Measurements from ENCODE around the gene SCGB2B2.

SCGB2B2 gene

GRCh38 chr19:34678421-34678820 is 1.5 kb upstream of the SCGB2B2 start:
- TF ChIP-seq ZFX (IDR thresholded peaks at IDR 0.05) (no peak), CTCF (conservative IDR thresholded peaks at IDR 0.05) (no peak)
- H3K27ac ChIP-seq = peak overlapping the region; percentile 80; the same call in 1 of the 2 replicates

GRCh38 chr19:34678085-34678412 is 1.1 kb upstream of the SCGB2B2 start:
- H3K27ac ChIP-seq = peak overlapping the region; percentile 80
- no peak for TF ChIP-seq ZFX (IDR thresholded peaks at IDR 0.05)
- TF ChIP-seq CTCF (conservative IDR thresholded peaks at IDR 0.05) = no peak

GRCh38 chr19:34677386-34678084 is 576 bp upstream of the SCGB2B2 start, which contains the start of gene ZNF302:
Gene ZNF302, plus strand, starts transcription at chr19:34677678. Its CDS starts 1,127 bp downstream, at chr19:34678805.
- peak within 1 kb of the TSS; percentile 80 for H3K27ac ChIP-seq
- peak; percentile 98 for TF ChIP-seq ZFX (IDR thresholded peaks at IDR 0.05)
- TF ChIP-seq CTCF (conservative IDR thresholded peaks at IDR 0.05) = peak; percentile 1; the same call in 1 of the 2 replicates

GRCh38 chr19:34675919-34676318 is 1.0 kb downstream of the SCGB2B2 start:
- no peak overlapping the region for H3K27ac ChIP-seq
- TF ChIP-seq CTCF (conservative IDR thresholded peaks at IDR 0.05) = no peak
- no peak for TF ChIP-seq ZFX (IDR thresholded peaks at IDR 0.05)

GRCh38 chr19:34675250-34675649 is 1.7 kb downstream of the SCGB2B2 start:
- TF ChIP-seq CTCF (conservative IDR thresholded peaks at IDR 0.05) (no peak), ZFX (IDR thresholded peaks at IDR 0.05) (no peak)
- H3K27ac ChIP-seq = no peak overlapping the region

GRCh38 chr19:34673590-34673989 is 3.4 kb downstream of the SCGB2B2 start:
- TF ChIP-seq CTCF (conservative IDR thresholded peaks at IDR 0.05) (no peak), ZFX (IDR thresholded peaks at IDR 0.05) (no peak)
- H3K27ac ChIP-seq = no peak overlapping the region

GRCh38 chr19:34671972-34672371 is 5.0 kb downstream of the SCGB2B2 start:
- TF ChIP-seq CTCF (conservative IDR thresholded peaks at IDR 0.05) = no peak
- TF ChIP-seq ZFX (IDR thresholded peaks at IDR 0.05) = no peak
- no peak overlapping the region for H3K27ac ChIP-seq

All from C4-2B (cell line).